GM19372 (cell line): ENCODE results near the gene SPARCL1.

ENCODE experiments used
- ATAC-seq: cut with Tn5 transposase; IDR thresholded peaks from one replicate; pipeline ENCODE4 v1.9.1; 2021; ENCODE audit warnings: mild to moderate bottlenecking, low read depth, moderate library complexity; ENCODE audit not compliant: unreplicated experiment

Gene SPARCL1

DNA sequence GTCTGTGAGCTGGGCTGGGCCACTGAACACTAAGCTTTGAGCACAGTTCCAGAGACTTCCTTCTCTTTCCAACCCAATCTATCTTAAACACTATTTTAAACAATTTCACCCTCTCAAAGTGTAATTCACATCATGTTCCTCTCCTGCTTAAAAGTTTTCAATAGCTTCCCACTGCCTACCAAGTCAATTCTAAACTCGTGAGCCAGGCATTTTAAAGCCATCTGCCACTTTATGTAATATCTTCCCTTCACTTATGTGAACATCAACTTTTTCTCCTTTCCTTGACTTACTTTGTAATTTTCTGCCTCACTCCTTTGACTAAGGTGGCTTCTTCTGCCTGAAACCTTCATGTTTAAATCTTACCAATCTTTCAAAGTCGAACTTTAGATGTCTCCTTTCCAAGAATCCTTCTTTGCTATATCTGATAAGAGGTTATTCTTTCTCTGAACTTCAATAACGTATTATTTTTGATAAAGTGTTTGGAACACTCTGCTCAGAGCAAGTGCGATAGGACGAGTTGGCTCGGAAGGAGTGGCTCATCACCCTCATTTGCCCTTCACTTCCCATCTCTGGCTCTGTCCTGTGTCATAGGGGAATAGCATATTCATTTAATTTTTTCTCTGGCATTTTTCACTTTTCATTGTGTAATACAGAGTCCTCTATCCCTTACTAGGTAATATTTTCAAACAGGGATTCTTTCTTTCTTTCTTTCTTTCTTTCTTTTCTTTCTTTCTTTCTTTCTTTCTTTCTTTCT lies 13.0 kb upstream of the SPARCL1 start:
- no peak for ATAC-seq

DNA sequence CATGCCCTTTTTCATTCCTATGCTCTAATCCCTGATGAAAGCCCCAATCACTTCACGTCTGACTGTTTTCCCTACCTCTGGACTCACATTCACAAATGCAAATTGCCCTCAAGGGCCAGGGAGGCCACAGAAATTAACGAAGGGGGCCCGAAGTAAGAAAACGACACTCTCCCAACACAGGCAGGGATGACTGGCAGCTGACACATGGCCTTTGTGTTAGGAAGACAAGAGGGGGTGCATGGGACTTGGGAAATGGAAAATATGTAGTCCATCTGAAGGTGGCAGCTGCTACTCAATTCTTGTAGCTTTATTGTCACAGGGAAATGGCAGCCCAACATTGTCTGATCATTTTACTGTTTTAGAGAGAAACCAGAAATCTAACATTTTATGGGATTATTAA lies 12.3 kb upstream of the SPARCL1 start:
- no peak for ATAC-seq

DNA sequence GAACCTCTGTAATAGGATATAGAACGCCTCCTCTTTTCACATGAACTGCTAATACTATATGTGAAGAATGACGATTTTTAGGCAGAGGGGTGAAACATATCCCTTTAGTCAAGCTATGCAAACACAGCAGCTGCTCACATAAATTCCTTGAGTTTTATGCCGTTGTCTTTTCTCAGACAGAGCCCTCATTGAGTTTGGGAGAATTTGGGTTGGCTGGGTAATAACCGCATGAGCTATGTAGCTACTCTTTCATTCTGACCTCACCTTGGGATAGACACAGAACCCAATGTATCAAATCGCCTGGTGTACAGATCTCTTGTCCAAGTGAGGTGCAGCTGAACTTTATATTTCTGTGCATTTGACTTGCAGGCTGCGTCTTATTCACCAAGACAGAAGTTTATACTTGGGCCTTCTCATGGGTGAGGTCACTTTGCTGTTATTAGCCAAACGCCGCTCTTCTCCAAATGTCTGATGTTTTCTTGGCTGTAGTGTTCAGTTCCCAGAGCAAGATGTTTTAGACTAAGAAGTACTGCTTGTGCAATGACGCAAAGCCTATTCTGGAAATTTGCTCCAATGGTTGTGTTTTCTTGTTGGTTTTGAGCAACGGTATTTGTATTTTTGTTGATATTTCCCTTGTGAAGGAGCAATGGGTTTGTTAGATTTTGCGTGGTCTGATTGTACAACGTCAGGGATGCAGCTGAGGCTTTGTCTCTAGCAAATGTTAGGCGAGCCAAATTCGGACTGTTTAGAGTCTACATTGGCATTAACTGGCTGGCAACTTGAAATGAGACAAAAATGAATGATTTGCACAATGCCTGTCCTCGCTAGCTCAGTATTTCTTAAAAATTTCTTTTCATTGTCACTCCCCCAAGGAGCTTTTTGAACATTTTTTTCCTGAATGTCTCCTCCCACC lies 11.2 kb upstream of the SPARCL1 start:
- no peak for ATAC-seq

DNA sequence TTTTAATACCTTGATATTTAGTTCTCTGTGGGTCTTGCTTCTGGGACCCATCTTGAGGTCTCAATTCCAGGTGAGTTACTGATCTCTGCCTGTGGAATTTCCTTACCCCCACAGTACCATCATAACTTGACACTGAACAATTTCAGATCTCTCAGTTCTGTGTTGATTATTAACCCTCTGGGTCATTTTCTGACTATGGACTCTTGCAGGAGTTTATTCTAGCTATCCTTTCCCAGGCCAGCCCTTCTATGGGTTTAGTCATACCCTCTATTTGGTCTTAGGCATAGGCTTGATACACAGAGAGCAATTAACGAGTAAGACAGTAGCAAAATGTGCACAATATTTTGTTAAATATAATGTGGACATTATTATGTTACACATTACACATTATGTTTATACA lies 3.7 kb upstream of the SPARCL1 start:
- no peak for ATAC-seq

DNA sequence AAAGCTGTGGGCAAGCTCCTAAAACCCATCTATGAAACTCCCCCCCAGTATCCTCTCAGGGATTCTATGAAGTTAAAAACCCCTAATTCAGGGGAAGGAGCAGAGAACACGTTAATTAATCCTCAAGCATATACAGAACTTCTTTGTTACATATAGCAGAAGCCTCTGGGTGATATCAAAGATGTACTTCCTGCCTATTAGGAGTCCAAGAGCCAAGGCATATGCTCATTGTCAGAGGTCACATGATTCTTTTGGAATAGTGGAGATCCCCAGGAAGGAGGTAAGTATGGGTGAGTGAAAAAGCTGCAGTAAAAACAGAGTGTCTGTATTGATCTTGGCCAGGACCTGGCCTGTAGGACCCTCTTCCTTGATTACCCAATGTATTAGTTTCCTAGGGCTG lies 2.9 kb upstream of the SPARCL1 start:
- ATAC-seq, result no peak

DNA sequence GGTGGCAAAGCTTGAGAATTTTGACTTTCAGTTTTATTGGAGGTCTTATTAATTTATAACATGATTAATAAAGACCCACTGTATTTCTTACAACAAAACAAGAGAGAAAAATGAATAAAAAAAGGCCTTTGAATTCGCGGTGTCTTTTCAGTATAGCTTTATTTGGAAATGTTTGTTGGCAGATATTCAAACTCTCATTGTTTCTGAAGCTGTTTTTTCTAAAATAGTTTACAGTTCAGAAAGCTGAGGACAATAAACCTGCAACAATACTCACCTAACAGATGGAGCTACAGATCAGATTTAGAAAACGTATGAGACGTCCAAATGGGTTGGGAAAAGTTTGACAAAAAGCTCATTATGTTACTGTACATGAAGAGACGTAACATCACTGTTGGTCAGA lies 2.4 kb upstream of the SPARCL1 start:
- ATAC-seq, result no peak

DNA sequence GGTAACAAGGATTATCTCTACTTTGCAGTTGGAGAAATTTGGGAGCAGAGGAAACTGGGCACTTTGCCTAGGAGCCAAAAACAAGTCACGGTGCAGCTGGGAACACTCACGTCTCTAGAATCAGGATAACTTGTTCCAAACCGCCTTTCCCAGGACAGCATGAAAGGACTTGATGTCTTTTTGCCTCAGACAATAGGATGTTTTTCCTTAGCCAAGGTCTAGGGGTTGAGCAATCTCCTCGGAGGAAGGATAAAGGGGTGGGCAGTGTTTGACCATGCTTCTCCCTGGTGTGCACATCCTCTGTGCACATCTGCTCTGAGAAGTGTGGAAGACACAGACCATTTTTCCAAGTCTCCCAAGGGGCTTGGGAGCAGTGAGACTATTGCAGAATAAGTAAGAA lies 1.7 kb upstream of the SPARCL1 start:
- no peak for ATAC-seq

DNA sequence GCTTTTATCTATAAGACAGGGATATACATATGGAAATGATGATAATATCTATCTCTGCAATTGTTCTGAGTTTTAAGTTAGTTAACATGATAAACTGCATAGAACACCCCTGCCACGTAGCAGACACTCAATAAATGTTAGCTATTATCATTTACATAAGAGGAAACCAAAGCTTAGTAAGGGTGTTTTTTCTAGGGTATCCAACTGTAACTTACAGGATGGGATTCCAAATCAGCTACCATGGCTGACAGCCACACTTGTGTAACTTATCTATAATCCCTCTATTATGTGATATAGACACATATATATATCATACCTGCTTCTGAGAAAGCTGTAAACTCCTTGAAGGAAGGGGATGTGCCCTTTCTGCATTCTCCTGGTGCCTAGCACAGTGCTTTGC lies 1.1 kb upstream of the SPARCL1 start:
- ATAC-seq, result no peak

DNA sequence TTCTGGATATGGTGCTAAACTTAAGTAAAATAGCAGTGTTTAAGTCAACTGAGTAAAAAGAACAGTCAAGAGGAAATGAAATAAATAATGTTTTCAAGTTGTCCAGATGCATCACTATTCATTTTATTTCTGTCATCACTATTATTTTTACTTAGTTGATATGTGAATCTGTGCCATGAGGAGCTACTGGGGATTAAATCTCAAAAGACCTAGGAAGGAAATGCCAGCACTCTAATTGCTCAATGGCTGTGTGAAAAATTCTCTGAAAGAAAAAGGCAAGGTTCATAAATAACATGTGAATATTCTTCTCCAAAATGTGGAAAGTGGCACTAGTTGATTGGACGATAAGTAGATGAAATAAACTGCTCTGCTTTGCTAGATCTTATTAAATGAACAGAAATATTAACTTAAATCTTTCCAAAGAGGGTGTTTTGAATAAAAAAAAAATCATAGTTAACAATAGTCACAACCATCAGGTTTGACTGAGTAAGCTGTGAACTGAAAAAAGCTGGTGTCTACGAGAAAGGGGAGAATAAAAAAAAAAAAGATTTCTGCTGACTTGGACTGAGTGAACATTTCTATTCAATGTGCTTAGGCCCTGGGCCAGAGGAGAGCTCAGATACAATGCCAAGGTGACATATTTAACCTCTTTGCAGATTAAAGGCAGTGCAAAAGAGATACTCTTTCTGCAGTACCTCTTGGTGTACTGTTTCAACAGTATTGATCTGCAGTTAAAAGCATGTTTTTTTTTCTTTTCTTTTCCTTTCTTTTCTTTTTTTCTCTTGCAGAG lies 1.6 kb downstream of the SPARCL1 start:
- ATAC-seq, result no peak

DNA sequence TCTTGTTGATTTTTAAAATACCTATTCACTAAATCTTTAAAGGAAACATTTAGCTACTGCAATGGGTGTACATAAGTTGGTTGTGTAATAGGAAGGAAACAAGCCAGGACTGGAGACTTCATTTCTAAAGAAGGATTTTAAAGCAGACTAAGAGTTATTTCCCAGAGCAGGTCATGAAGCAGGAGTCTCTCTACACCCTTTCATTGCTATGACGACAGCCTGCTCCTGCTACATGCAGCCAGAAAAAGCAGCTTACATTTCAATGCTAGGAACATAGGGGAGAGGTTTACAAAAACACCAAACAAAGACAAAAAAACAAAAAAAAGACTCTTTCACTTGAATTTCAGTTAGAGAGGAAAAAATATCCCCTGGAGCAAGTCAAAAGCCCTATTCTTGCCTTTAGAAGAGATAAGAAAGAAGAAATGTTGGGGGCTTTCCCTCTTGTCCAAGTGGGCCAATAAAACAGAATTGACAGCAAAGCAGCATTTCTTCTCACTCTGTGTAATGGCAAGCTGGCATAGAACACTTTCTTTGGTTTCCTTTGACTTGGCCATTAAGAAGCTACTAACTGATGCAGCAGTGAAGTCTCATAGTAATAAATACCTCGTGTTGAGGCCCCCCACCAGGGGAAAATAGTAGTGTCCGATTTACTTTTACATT lies 3.4 kb downstream of the SPARCL1 start:
- ATAC-seq, result no peak

DNA sequence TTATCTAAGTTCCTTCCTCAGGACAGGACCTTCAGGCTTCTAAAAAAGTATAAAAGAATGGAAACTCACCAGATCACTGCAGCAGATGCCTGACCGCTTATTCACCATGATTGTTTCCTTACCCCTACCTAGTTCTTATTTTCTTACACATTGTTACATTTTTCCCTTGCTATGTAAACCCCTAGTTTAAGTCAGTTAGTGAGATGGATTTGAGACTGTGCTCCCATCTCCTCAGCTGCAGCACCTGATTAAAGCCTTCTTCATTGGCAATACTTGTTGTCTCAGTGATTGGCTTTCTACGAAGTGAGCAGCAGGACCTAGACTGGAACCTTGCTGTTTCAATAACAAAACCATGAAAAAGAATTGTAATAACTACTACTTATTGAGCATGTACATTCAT lies 4.7 kb downstream of the SPARCL1 start:
- ATAC-seq, result no peak

DNA sequence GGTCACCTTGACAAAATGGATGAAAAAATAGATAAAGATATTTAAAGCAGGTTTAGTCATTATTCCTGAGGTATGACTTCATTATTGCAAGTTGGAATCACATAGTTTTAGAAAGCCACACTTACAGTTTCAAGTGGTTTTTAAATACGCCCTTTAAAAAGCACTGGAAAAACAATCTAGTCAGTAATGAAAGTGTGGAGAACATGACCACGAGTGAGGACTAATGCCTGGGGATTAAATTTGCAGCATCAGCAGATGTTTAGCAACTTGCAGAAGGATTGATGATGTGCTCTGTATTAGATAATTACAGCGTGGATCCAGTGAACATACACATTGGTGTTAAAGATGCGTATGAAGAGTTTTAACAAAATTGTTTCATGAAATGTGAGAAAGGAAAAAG lies 5.9 kb downstream of the SPARCL1 start:
- ATAC-seq, result no peak

DNA sequence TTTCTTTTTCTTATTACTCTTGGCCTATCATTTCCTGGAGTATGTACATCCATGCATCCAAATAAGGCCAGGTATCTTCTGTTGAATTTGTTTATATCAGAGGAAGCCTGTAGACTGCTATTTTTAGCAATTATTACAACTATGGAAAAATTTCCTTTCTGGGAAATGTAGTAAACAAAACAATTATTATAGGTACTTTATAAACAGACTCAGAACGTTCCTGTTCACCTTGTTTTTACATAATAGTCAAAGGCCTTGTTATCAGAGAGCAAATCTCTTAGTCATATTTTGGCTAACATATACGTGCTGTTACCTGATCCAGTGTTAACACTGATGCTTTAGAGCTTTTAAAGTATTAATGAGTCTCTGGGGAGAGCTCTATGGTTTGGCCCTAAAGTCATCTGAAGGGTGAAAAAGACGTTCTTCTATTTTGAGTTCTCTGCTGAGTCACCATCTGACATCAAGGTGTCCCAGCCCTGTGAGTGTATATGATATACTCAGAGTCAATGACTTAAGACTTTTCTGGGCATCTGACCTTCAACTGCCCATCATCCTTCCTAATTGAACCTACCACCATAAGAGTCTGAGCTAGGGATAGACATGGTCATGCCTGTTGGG lies 7.3 kb downstream of the SPARCL1 start:
- no peak for ATAC-seq

DNA sequence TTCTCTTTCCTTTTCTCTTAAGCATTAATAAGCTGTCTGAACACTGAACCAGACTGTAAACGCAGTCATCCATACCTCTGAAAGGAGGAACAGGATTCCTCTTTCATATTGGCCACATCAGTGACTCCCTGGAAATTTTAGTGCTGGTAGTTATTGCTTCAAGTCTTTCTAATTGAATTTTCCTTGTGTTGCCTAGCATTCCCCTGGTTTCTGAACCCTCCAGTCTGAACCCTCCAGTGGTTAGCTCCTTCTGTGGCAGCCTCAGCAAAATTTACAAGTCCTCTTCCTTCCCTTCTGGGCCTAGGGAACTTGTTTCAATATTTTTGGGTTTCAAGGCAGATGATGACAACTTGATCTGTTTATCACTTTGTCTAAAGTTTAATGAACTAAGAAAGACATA lies 7.9 kb downstream of the SPARCL1 start:
- ATAC-seq, result no peak

DNA sequence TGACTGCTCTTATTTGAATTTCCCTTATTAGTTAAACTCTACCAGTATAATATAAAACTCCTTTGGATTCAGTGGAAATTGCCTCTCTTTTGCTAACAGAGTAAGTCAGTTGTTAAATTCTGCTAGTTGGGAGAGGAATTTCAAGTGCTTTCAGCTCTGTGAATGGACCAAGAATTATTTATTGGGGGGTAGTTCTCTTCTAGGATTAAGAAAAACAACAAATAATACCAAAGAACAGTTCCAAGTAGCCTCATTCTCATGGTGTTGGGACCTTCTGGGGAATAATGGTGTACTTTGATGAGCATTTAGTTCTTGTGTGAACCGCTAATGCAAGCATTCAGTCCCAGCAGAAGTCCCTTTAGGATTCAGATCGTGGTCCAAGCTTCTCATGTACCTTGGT lies 11.6 kb downstream of the SPARCL1 start:
- no peak for ATAC-seq

DNA sequence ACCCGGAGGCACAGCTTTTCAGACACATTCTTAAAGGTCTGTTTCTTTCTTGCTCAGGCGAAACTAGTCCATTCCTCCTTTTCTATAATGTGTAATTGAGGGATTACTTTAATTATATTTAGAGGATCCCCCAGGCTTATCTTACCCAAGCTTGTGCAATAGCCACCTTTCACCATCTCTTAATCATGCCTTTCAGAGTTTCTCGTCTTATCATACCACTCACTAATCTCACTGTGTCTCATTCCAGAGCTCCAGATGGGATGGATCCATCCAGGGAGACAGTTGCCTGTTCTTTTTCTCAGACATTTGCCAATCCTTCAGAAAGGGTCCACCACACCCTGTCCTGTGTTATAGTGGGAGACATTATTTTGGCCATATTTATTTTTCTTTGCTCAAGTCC lies 12.5 kb downstream of the SPARCL1 start:
- no peak for ATAC-seq

DNA sequence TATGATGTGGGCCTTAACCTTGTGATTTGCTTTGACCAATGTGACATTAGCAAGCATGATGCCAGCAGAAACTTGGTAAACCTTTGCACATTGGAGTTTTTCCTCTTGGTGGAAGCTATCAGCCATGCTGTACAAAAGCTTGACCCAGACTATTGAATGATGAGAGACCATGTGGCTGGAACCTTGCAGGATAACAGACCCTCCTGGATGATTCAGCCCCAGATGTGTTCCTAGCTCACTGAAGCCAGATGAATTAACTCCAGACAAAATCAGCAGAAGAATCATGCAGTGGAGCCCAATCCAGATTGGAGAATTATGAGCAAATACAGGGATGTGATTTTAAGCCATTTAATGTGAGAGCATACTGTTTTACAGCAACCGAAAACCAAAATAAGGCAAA lies 16.8 kb downstream of the SPARCL1 start:
- ATAC-seq, result no peak

DNA sequence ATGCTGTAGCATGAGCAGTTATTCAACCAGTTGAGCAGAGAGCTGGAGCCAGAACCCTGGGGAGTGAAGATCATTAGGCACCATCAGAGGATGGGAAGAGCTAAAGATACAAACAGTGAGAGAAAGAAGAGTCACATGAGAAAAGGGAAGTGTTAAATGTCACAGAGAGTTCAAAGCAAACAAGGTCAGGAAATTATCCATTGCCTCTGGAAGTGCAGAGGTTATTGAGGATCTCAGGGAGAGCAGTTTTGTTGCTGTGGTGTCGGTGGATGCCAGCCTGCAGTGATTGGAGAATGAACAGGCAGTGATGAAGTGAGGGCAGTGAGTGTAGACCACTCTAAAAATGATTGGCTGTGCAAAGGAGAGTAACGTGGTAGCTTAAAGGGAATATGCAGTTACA lies 17.7 kb downstream of the SPARCL1 start:
- no peak for ATAC-seq

DNA sequence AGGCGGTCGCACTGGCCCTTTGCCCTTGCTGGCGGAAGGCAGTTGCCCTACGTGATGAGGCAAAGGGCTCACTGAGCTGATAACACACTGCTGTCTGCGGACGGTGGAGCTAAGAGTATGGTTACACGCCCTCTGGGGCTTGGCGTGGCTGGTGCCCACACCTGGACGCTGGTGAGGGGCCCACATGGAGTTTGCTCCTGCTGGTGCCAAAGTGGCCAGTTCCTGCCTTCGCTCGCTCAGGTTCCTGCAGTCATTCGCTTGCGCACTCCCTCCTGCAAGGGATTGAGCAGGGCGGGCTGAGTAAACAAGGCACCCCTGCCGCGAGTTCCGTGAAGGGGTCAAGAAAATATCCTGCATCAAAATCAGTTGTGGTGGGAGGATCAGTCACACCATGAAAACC lies 18.4 kb downstream of the SPARCL1 start:
- ATAC-seq, result no peak

DNA sequence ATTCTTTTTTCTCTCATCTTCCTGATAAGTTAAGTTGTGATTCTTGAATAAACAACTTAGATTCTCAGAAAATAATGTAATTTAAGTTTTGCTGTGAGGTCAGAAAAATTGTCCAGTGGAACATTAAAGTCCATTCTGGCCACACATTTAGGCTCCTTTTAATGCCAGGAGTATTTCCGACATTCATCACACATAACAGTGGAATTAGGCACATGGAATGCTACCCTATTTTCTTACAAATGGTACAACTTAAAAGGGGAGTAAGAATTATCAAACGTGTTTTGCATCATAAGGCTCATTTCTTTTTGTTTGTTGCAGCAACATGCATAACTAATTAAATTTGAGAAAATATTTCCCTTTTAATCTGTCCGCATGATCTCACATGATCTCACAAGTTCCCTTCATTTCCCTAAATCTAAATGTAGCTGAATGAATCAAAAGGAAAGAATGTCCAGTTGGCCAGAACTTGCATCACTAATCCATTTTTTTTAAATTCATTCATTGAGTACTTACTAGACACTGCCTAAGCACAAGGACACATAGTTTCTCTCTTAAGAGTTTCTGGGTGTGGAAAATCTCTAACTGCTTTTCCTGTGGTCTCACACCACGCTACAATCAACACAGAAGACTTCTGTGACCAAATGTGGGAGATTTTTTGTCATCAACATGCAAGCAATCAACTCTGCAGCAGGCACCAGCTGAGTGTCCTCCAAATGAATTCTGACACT lies 22.0 kb downstream of the SPARCL1 start:
- ATAC-seq, result no peak
